HEK293T (cell line): ENCODE results near the gene TNFRSF8.

Source experiments
- CTCF ChIA-PET: fragments of 350-600 bp; formaldehyde crosslinking; extraction: SDS; loops from one replicate; lab custom pipeline; 2021; ENCODE audit warnings: antibody characterized with exemption, inconsistent platforms; lab: Yijun Ruan, JAX
- POLR2A ChIA-PET: fragments of 350-600 bp; formaldehyde crosslinking; extraction: SDS; loops from one replicate; lab custom pipeline; 2020; ENCODE audit warnings: antibody characterized with exemption, inconsistent platforms; lab: Yijun Ruan, JAX
- DNase-seq: peaks from one replicate; pipeline ENCODE4 v3.0.0; 2012; ENCODE audit warnings: mixed read lengths; ENCODE audit errors: extremely low spot score
- ARNT ChIP-seq: fragments of 450-650 bp; IDR thresholded peaks from 2 replicates; pipeline ENCODE4 v1.6.1; 2017; ENCODE audit warnings: mild to moderate bottlenecking
- BHLHE40 ChIP-seq: fragments of 450-650 bp; IDR thresholded peaks from 2 replicates; pipeline ENCODE4 v1.6.1; 2016; ENCODE audit warnings: mild to moderate bottlenecking, moderate library complexity, borderline replicate concordance
- CTBP1 ChIP-seq: fragments of 450-650 bp; IDR thresholded peaks from 2 replicates; pipeline ENCODE4 v1.6.1; 2016; ENCODE audit warnings: borderline replicate concordance
- ELF4 ChIP-seq: fragments of 450-650 bp; IDR thresholded peaks from 2 replicates; pipeline ENCODE4 v1.6.1; 2017; ENCODE audit warnings: antibody characterized with exemption
- FOXA1 ChIP-seq: fragments of 450-650 bp; IDR thresholded peaks from 2 replicates; pipeline ENCODE4 v1.6.1; 2016; ENCODE audit warnings: mild to moderate bottlenecking
- FOXK2 ChIP-seq: fragments of 450-650 bp; IDR thresholded peaks from 2 replicates; pipeline ENCODE4 v1.6.1; 2016; ENCODE audit warnings: mild to moderate bottlenecking
- FOXM1 ChIP-seq: fragments of 450-650 bp; IDR thresholded peaks from 2 replicates; pipeline ENCODE4 v1.6.1; 2017; ENCODE audit warnings: mild to moderate bottlenecking, borderline replicate concordance
- HDGF ChIP-seq: fragments of 450-650 bp; IDR thresholded peaks from 2 replicates; pipeline ENCODE4 v1.6.1; 2017; ENCODE audit warnings: antibody characterized with exemption, borderline replicate concordance
- L3MBTL2 ChIP-seq: fragments of 450-650 bp; conservative IDR thresholded peaks from 2 replicates; pipeline ENCODE4 v1.6.1; 2016; ENCODE audit warnings: mild to moderate bottlenecking
- LEF1 ChIP-seq: fragments of 450-650 bp; IDR thresholded peaks from 2 replicates; pipeline ENCODE4 v1.6.1; 2017; ENCODE audit warnings: mild to moderate bottlenecking, borderline replicate concordance
- NFRKB ChIP-seq: fragments of 450-650 bp; IDR thresholded peaks from 2 replicates; pipeline ENCODE4 v1.6.1; 2016; ENCODE audit warnings: mild to moderate bottlenecking, moderate library complexity
- SP1 ChIP-seq: fragments of 450-650 bp; IDR thresholded peaks from 2 replicates; pipeline ENCODE4 v1.6.1; 2017
- SUZ12 ChIP-seq: fragments of 450-650 bp; IDR thresholded peaks from 2 replicates; pipeline ENCODE4 v1.6.1; 2016; ENCODE audit warnings: mild to moderate bottlenecking
- TARDBP ChIP-seq: fragments of 450-650 bp; IDR thresholded peaks from 2 replicates; pipeline ENCODE4 v1.6.1; 2016
- ZNF384 ChIP-seq: fragments of 450-650 bp; IDR thresholded peaks from 2 replicates; pipeline ENCODE4 v1.6.1; 2016
- TF ChIP-seq, protein P1 (sequence below): fragments of 450-650 bp; IDR thresholded peaks from 2 replicates; pipeline ENCODE4 v1.6.1; 2016

TNFRSF8 gene

GRCh38 chr1:12059226-12059625 is 3.9 kb upstream of the TNFRSF8 start:
- POLR2A ChIA-PET = interaction anchor here (1.1 kb wide), 1 partner anchor 40 kb away, joined by 3 read pairs; the partner anchor contains the start of gene MIIP
- TF ChIP-seq NFRKB (no peak), L3MBTL2 (no peak), ARNT (no peak), FOXK2 (no peak), FOXA1 (no peak), BHLHE40 (no peak), SP1 (no peak), SUZ12 (no peak), LEF1 (no peak), TARDBP (no peak), HDGF (no peak), ELF4 (no peak), FOXM1 (no peak), ZNF384 (no peak), CTBP1 (no peak)
- TF ChIP-seq, protein P1, sequence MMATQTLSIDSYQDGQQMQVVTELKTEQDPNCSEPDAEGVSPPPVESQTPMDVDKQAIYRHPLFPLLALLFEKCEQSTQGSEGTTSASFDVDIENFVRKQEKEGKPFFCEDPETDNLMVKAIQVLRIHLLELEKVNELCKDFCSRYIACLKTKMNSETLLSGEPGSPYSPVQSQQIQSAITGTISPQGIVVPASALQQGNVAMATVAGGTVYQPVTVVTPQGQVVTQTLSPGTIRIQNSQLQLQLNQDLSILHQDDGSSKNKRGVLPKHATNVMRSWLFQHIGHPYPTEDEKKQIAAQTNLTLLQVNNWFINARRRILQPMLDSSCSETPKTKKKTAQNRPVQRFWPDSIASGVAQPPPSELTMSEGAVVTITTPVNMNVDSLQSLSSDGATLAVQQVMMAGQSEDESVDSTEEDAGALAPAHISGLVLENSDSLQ = no peak

GRCh38 chr1:12059722-12060464 is 3.2 kb upstream of the TNFRSF8 start:
- ChIA-PET POLR2A (interaction anchor here (1.1 kb wide), 1 partner anchor 41 kb away, joined by 3 read pairs; the partner anchor contains the start of gene MIIP), CTCF (no interaction called here)
- TF ChIP-seq CTBP1 = no peak
- no peak for TF ChIP-seq FOXM1
- no peak for TF ChIP-seq SP1
- TF ChIP-seq ZNF384 = no peak
- no peak for TF ChIP-seq FOXA1
- no peak for TF ChIP-seq SUZ12
- no peak for TF ChIP-seq L3MBTL2
- no peak for TF ChIP-seq LEF1
- TF ChIP-seq FOXK2 = no peak
- TF ChIP-seq, protein P1 = no peak
- no peak for TF ChIP-seq HDGF
- no peak for TF ChIP-seq NFRKB
- TF ChIP-seq ELF4 = no peak
- TF ChIP-seq ARNT = no peak
- no peak for TF ChIP-seq TARDBP
- no peak for TF ChIP-seq BHLHE40
- DNase-seq = no peak

More at GRCh38 chr1:12059226-12059625, 3.9 kb upstream of the TNFRSF8 start:
- CTCF ChIA-PET = no interaction called here
- no peak for DNase-seq

GRCh38 chr1:12060500-12060899 is 2.6 kb upstream of the TNFRSF8 start:
- POLR2A ChIA-PET = no interaction called here
- no peak for TF ChIP-seq ARNT
- TF ChIP-seq SP1 = no peak
- TF ChIP-seq, protein P1 = no peak
- TF ChIP-seq ZNF384 = no peak
- no peak for TF ChIP-seq FOXA1
- no peak for TF ChIP-seq SUZ12
- TF ChIP-seq FOXM1 = no peak
- TF ChIP-seq ELF4 = no peak
- no peak for TF ChIP-seq TARDBP
- TF ChIP-seq NFRKB = no peak
- TF ChIP-seq BHLHE40 = no peak
- TF ChIP-seq HDGF = no peak
- no peak for TF ChIP-seq CTBP1
- TF ChIP-seq LEF1 = no peak
- no peak for TF ChIP-seq FOXK2
- no peak for TF ChIP-seq L3MBTL2
- CTCF ChIA-PET = no interaction called here
- no peak for DNase-seq

DNA sequence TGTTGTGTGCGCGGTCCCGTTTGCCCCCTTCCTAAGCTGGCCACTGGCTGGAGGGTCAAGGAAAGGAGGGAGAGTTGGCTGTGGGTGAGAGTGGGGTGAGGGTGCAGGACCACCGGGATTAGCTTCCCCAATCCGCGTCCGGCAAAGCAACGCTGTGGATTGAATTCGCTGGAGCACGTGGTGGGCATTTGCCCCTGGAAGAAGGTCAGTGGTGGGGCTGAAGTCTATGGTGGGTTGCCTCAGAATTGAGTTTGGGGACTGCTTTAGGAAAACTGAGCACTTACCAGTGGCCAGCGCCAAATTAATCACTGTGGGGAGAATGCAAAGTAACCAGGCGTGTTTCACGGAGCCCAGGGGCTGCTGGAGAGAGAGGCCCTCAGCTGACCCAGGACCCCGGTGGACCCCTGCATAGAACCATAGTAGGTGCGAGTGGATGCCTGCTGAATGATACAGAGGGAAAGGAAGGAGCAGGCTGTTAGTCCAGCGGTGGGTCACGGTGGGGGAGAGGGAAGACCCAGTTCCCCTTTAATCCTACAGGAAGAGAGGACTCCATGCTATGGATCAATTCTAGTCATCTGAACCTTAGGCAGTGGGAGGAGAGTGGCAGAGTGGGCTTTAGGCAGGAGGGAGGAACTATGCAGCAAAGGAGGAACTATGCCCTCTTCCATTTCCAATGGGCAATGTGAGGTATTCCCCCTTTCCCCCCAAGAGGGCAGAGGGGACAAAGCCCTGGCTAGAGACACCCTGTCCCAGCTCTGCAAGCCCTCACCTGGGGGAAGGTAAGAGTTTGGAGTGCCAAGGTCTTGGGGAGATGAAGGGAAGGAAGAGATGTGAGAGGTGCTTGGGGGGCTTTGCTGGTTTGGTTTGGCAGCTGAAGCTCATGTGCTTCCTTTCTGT is 1.2 kb downstream of the TNFRSF8 start:
- TF ChIP-seq BHLHE40 (no peak), NFRKB (no peak), HDGF (no peak), ARNT (no peak), SUZ12 (no peak), FOXM1 (no peak), ELF4 (no peak), FOXK2 (no peak), SP1 (no peak), TARDBP (no peak), LEF1 (no peak), L3MBTL2 (no peak), CTBP1 (no peak), FOXA1 (no peak), ZNF384 (no peak)
- TF ChIP-seq, protein P1 = no peak
- DNase-seq = no peak
- POLR2A ChIA-PET = no interaction called here
- CTCF ChIA-PET = no interaction called here
